ENCODE data around the gene LAPTM4A. TPM values are rescaled to one million over a fixed set of nuclear protein-coding genes. Genes with fewer than 3 reads are reported as not detected.

The LAPTM4A gene
- total RNA-seq, 1 experiment from 2014 or later = 62.7 TPM

- Histone ChIP-seq H3K79me2 (ENCODE audit: low read length) (no peaks in the 10 kb centered on the region), H2AFZ (ENCODE audit: low read length) (no peak overlapping the region), H3K9me2 (replicated peaks; ENCODE audit: low read length) (no peaks in the 10 kb centered on the region), H3K4me2 (ENCODE audit: low read length) (no peak overlapping the region), H4K20me1 (ENCODE audit: low read length) (no peaks in the 10 kb centered on the region), H3K27me3 (ENCODE audit: low read length) (no peaks in the 10 kb centered on the region), H3K9ac (ENCODE audit: low read length) (no peak overlapping the region), H3K4me1 (ENCODE audit: insufficient read depth, low read length) (peaks cover 10% of the 10 kb centered on the region), H3K4me3 (ENCODE audit: low read length) (no peak overlapping the region), H3K27ac (ENCODE audit: low read length) (no peak overlapping the region), H3F3A (ENCODE audit: low read length, unreplicated experiment) (no peaks in the 10 kb centered on the region), H3K36me3 (ENCODE audit: low read depth, low read length) (no peaks in the 10 kb centered on the region), H3K9me3 (ENCODE audit: low read length) (no peaks in the 10 kb centered on the region)
- ChIA-PET CTCF (interaction anchor here (0.6 kb wide), 1 partner anchor 126 kb away, joined by 4 read pairs; no protein-coding TSS in a partner anchor), POLR2A (ENCODE audit: unreplicated experiment) (no interaction called here)
- intact Hi-C loops (cut with micrococcal nuclease) = loop anchor here (5.0 to 10.0 kb wide), 3 partner anchors 85 to 1712 kb away; partner anchors contain the start of gene TTC32
- TF ChIP-seq EZH2 (IDR thresholded peaks at IDR 0.05; ENCODE audit: low read length, unreplicated experiment) (no peak), CTCF (conservative IDR thresholded peaks at IDR 0.05; ENCODE audit: low read depth, low read length) (no peak), EZH2phosphoT487 (IDR thresholded peaks at IDR 0.05; ENCODE audit: borderline replicate concordance, low read length) (no peak)
- ATAC-seq = no peak
- DNase-seq = no peak
- BruUV-seq (replicated peaks) = no TSS peak
Observed at GRCh38 chr2:20099780-20100179, 48.4 kb upstream of the LAPTM4A start.

GRCh38 chr2:20097889-20098714, 46.7 kb upstream of the LAPTM4A start:
- H2AFZ ChIP-seq (ENCODE audit: low read length) = peak overlapping the region; percentile 15; the same call in 1 of the 2 replicates
- H3K4me3 ChIP-seq (ENCODE audit: low read length) = no peak overlapping the region
- DNase-seq (peak; percentile 87), ATAC-seq (peak; percentile 75)
- no TSS peak for BruUV-seq (replicated peaks)
- H3K4me2 ChIP-seq (ENCODE audit: low read length) = peak overlapping the region; percentile 57
- intact Hi-C loops (cut with micrococcal nuclease) = loop anchor here (1.0 to 5.0 kb wide), 5 partner anchors 47 to 1711 kb away; partner anchors contain the start of genes LAPTM4A and TTC32
- no peaks in the 10 kb centered on the region for H3K79me2 ChIP-seq (ENCODE audit: low read length)
- no peaks in the 10 kb centered on the region for H3K27me3 ChIP-seq (ENCODE audit: low read length)
- no peak overlapping the region for H3K27ac ChIP-seq (ENCODE audit: low read length)
- TF ChIP-seq EZH2 (IDR thresholded peaks at IDR 0.05; ENCODE audit: low read length, unreplicated experiment) = no peak
- TF ChIP-seq EZH2phosphoT487 (IDR thresholded peaks at IDR 0.05; ENCODE audit: borderline replicate concordance, low read length) = no peak
- TF ChIP-seq CTCF (conservative IDR thresholded peaks at IDR 0.05; ENCODE audit: low read depth, low read length) = peak; percentile 94
- H3K9me3 ChIP-seq (ENCODE audit: low read length) = no peaks in the 10 kb centered on the region
- H3K4me1 ChIP-seq (ENCODE audit: insufficient read depth, low read length) = peaks cover 22% of the 10 kb centered on the region
- ChIA-PET POLR2A (ENCODE audit: unreplicated experiment) (no interaction called here), CTCF (interaction anchor here (1.1 kb wide), 1 partner anchor 83 kb away, joined by 3 read pairs; no protein-coding TSS in a partner anchor)
- no peaks in the 10 kb centered on the region for H3F3A ChIP-seq (ENCODE audit: low read length, unreplicated experiment)
- no peaks in the 10 kb centered on the region for H3K36me3 ChIP-seq (ENCODE audit: low read depth, low read length)
- no peak overlapping the region for H3K9ac ChIP-seq (ENCODE audit: low read length)
- no peaks in the 10 kb centered on the region for H3K9me2 ChIP-seq (replicated peaks; ENCODE audit: low read length)
- H4K20me1 ChIP-seq (ENCODE audit: low read length) = no peaks in the 10 kb centered on the region
